GM12801 (cell line): Measurements from ENCODE around the gene DIAPH1.

Experiments
- CTCF ChIP-seq: IDR thresholded peaks from one replicate; pipeline ENCODE4 v1.5.1; 2011; ENCODE audit warnings: control low read depth; ENCODE audit not compliant: insufficient read length; ENCODE audit errors: extremely low read depth

Gene DIAPH1

DNA sequence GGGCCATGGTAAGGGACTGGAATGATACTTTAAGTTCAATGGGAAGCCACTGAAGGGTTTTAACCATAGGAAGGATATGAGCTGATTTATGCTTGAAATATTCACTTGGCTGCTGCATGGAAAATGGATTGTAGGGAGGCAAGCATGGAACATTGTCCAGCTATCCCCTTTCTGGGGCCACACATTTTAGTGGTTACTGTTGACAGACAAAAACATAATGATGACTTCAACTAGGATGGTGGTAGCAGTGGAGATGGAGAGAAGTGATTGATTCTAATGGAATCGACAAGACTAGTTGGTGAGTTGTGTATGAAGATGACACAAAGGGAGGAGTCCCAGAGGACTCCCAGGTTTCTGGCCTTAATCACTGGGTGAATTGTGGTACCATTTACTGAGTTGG lies 38.6 kb upstream of the DIAPH1 start:
- no peak for TF ChIP-seq CTCF

DNA sequence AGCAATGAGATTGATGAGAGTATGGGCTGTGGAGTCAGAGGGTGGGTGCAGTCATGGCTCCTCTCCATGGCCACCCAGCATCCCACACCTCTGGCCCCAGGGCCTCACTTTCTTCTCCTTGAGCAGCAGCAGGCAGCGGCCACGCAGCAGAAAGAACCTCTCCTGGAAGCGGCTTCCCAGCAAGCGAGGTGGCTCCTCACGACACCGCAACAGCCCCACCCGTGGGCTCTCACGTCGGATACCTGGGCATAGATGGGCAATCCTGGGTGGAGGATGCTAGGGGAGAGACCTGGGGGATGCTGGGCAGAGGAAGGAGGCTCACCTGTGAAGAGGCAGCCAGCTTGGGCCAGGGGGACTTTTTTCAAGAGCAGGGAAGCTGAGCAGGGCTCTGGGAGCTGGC lies 37.6 kb upstream of the DIAPH1 start:
- TF ChIP-seq CTCF = no peak

GRCh38 chr5:141655020-141655419 lies 36.2 kb upstream of the DIAPH1 start:
- TF ChIP-seq CTCF = no peak

GRCh38 chr5:141654298-141654697 lies 35.5 kb upstream of the DIAPH1 start:
- no peak for TF ChIP-seq CTCF

DNA sequence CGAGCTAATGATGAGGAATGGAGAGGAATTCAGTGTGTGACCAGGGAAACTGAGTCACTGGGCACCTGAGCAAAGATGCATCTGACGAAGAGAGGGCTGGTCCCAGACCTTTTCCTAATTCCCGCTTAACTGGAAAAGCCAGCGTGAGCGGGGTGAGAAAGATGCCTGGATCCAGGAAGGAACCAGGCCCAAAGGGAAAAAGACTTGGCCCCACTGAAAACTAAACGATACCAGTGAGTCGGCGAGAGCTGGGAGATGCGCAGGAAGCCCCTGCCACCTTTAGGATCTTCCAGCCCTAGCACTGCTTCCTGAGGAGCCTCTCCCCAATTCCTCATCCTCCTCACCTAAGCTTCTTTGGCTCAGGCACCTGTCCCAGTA lies 32.9 kb upstream of the DIAPH1 start:
- TF ChIP-seq CTCF = no peak

DNA sequence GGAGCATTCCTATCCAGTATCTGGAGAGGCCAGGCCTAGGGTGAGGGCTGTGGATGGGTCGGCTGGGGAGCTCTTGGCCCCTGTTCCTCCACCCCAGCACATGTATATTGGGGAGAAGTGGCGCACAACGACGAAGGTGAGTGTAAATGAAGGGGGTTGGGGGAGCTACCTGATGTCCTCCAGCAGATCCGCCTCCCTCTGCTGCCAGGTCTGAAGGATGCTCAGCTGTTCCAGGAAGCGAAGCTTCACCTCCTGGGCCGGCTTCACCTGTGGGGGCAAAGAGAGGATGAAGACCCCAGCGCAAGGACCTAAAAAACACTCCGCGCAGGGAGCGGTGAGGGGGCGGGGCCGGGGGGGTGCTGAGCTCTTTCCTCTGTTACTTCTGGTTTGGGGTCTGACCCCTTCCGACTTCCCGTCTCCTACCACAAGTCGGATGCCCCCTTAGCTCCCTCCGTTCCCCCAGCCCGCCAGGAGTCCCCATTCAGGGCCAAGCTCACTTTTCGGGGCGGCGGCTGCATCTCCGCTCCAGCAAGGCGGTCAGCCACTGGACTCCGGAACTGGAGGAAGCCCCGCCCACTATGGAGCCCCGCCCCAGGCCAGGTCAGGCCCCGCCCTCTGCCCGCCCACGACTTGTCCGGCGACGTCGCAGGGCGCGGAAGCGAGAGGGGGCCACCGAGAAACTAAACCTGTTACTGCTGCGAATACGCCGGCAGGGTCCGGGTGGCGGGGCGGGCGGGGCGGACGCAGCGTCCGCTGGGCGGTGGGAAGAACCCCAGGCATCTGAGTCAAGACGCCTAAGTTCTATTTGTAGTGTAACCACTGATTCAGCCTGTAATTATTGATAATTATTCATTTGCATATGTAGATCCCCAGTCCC lies 32.3 kb upstream of the DIAPH1 start, which contains the start of gene FCHSD1:
Gene FCHSD1, minus strand, starts transcription at position 568 of the 877 bp plus-strand sequence. Its CDS starts 50 bp downstream, at position 518.
- TF ChIP-seq CTCF = no peak

DNA sequence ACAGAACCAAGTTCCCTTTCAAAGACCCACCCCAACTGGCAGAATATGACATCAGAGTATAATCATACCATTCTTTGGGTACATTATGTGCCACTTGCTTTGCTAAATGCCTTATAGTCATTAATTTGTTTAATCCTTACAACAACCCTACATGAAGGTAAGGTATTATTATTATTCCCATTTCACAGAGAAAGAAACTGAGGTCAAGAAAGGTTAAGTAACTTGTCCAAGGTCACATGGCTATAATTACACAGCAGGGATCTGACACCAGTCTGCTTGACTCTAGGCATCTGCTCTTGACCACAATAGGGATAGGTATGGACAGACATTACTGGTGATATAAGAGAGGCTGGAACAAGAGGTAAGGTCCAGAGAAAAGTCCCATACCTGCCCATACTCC lies 31.2 kb upstream of the DIAPH1 start:
- no peak for TF ChIP-seq CTCF
